ENCODE data around the gene PCNX2. TPM values are rescaled to one million over a fixed set of nuclear protein-coding genes. Genes with fewer than 3 reads are reported as not detected.

PCNX2 gene
- total and polyA plus RNA-seq, 2 of the 8 experiments (the other 6 are each of a cell fraction or from before 2014, with no cell fraction given) = 46.1 to 57.6 TPM

DNA sequence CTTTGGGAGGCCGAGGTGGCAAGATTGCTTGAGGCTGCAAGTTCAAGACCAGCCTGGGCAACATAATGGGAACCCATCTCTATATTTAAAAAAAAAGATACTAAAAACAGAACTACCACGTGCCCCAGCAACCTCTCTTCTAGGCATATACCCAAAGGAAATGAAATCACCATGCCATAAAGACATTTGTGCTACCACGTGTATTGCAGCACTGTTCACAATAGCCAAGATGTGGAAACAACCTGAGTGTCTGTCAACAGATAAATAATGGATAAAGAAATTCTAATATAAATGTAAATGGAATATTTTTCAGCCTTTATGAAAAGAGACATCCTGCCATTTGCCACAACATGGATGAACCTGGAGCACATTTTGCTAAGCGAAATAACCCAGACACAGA lies 128.6 kb downstream of the PCNX2 start:
- 92% methylated on average over 4 of the region's 4 CpGs; no CpG with 5 or more reads in 1 of the 2 experiments for WGBS, 2 experiments (ENCODE audit: extremely low coverage in 1 of 2, insufficient coverage in 1 of 2, insufficient read length in 1 of 2, insufficient replicate concordance in 2 of 2, low coverage in 1 of 2, low lambda C conversion rate in 2 of 2, missing lambda C conversion rate in 1 of 2)
- Histone ChIP-seq H3K4me1 (replicated peaks in 1 of 4; ENCODE audit: control insufficient read depth in 3 of 4, insufficient read depth in 4 of 4, low read length in 3 of 4) (no peaks in the 10 kb centered on the region), H3K4me3 (ENCODE audit: extremely low read depth in 1 of 4, insufficient read depth in 2 of 4, low read depth in 3 of 4, low read length in 4 of 4) (no peak overlapping the region), H2BK20ac (ENCODE audit: low read length) (no peak overlapping the region), H3K36me3 (ENCODE audit: control insufficient read depth in 2 of 4, insufficient read depth in 4 of 4, low read length in 3 of 4) (peaks cover 0 to 32% (median 15%) of the 10 kb centered on the region in 4 experiments; a peak in 3 of 8 replicates), H3K4ac (replicated peaks; ENCODE audit: insufficient read length, low read depth, low read length) (no peak overlapping the region), H3K27ac (ENCODE audit: low read depth, low read length) (no peak overlapping the region), H3K27me3 (replicated peaks in 1 of 4; ENCODE audit: control insufficient read depth in 3 of 4, extremely low read depth in 1 of 4, insufficient read depth in 3 of 4, low read length in 3 of 4) (no peaks in the 10 kb centered on the region), H4K8ac (ENCODE audit: extremely low read depth, insufficient read depth, low read length) (no peak overlapping the region), H2BK5ac (ENCODE audit: low read depth, low read length) (no peak overlapping the region), H3K4me2 (ENCODE audit: insufficient read depth in 1 of 2, low read depth in 2 of 2, low read length in 2 of 2) (no peak overlapping the region), H3K9ac (replicated peaks in 1 of 4; ENCODE audit: extremely low read depth in 1 of 4, low read depth in 3 of 4, low read length in 3 of 4) (no peak overlapping the region), H2BK15ac (ENCODE audit: low read length) (no peak overlapping the region), H3K9me3 (ENCODE audit: insufficient read depth in 2 of 2, low read depth in 1 of 2, low read length in 1 of 2) (peaks cover 9 to 13% of the 10 kb centered on the region in 2 experiments), H2BK12ac (ENCODE audit: low read depth, low read length) (no peak overlapping the region), H3K23me2 (ENCODE audit: low read depth, low read length) (no peaks in the 10 kb centered on the region; the same call in 1 of the 2 replicates), H4K5ac (ENCODE audit: insufficient read length, low read depth, low read length) (no peak overlapping the region), H4K20me1 (replicated peaks in 1 of 2; ENCODE audit: control insufficient read depth in 1 of 2, insufficient read depth in 2 of 2, low read length in 2 of 2) (no peaks in the 10 kb centered on the region), H3K18ac (ENCODE audit: extremely low read depth, low read length) (no peak overlapping the region), H2AK5ac (ENCODE audit: low read depth, low read length) (no peak overlapping the region), H3K14ac (ENCODE audit: insufficient read length) (no peak overlapping the region), H4K91ac (replicated peaks; ENCODE audit: insufficient read length, low read length) (no peak overlapping the region), H2AFZ (ENCODE audit: low read length) (no peak overlapping the region), H3K79me1 (ENCODE audit: low read depth, low read length) (no peaks in the 10 kb centered on the region), H3K23ac (ENCODE audit: insufficient read length) (no peak overlapping the region), H2BK120ac (replicated peaks; ENCODE audit: low read depth, low read length) (no peak overlapping the region), H3K56ac (replicated peaks; ENCODE audit: insufficient read length, low read depth, low read length) (no peak overlapping the region), H3K79me2 (ENCODE audit: control insufficient read depth in 1 of 2, insufficient read depth in 2 of 2, low read length in 2 of 2) (no peaks in the 10 kb centered on the region)
- ChIA-PET POLR2A (ENCODE audit: partially characterized antibody) (no interaction called here), CTCF (ENCODE audit: partially characterized antibody) (no interaction called here)
- TF ChIP-seq SAP30 (IDR thresholded peaks at IDR 0.05; ENCODE audit: insufficient read depth, insufficient replicate concordance, low read length) (no peak), PHF8 (conservative IDR thresholded peaks at IDR 0.05; ENCODE audit: low read depth, low read length) (no peak), CHD1 (IDR thresholded peaks at IDR 0.05; ENCODE audit: low read depth, low read length) (no peak), HDAC2 (IDR thresholded peaks at IDR 0.05; ENCODE audit: borderline replicate concordance in 1 of 2, low read depth in 2 of 2, low read length in 2 of 2) (no peak), BCL11A (IDR thresholded peaks at IDR 0.05; ENCODE audit: low read depth in 2 of 2, low read length in 2 of 2) (no peak), RNF2 (IDR thresholded peaks at IDR 0.05; ENCODE audit: borderline replicate concordance, low read depth, low read length, missing control alignments, poor library complexity, severe bottlenecking) (no peak), SP2 (IDR thresholded peaks at IDR 0.05; ENCODE audit: low read length) (no peak), RFX5 (IDR thresholded peaks at IDR 0.05; ENCODE audit: borderline replicate concordance, low read depth, low read length) (no peak)
- TF ChIP-seq, protein P1, sequence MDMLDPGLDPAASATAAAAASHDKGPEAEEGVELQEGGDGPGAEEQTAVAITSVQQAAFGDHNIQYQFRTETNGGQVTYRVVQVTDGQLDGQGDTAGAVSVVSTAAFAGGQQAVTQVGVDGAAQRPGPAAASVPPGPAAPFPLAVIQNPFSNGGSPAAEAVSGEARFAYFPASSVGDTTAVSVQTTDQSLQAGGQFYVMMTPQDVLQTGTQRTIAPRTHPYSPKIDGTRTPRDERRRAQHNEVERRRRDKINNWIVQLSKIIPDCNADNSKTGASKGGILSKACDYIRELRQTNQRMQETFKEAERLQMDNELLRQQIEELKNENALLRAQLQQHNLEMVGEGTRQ (IDR thresholded peaks at IDR 0.05; ENCODE audit: low read length) = no peak
- no peak for FAIRE-seq
- no peak for DNase-seq (ENCODE audit: low read depth in 1 of 2, low spot score in 2 of 2)
